ENCODE data around the gene SPAST. TPM values are rescaled to one million over a fixed set of nuclear protein-coding genes. Genes with fewer than 3 reads are reported as not detected.

SPAST gene
- total and polyA plus RNA-seq, 2 donors (not counting 1 experiment from before 2014, with no cell fraction given): 6.2 to 26.8 TPM

DNA sequence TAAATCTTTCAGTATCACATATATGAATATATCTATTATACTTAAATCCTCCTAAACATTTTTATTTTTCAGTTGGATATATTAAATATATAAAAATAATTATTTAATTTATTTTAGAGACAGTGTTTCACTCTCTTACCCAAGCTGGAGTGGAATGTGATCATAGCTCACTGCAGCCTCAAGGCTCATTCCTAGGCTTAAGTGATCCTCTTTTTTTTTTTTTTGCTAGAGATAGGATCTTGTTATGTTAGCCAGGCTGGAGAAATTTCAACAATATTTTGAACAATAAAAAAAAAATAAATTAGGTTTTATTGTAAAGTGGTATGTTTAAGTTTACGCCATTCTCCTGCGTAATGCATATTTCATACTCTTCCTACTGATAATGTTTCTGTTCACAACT, 4.2 kb downstream of the SPAST start:
- intact Hi-C loops (cut with micrococcal nuclease): no loop called here
- Histone ChIP-seq H3K27me3 (replicated peaks in 1 of 4; ENCODE audit: control extremely low read depth in 1 of 4, control insufficient read depth in 3 of 4, insufficient read depth in 4 of 4, low read length in 3 of 4) (no peaks in the 10 kb centered on the region), H3K27ac (ENCODE audit: low read length in 2 of 2) (no peak overlapping the region), H3K36me3 (replicated peaks in 1 of 2; ENCODE audit: control extremely low read depth in 1 of 2, control insufficient read depth in 1 of 2, extremely low read depth in 1 of 2, insufficient read depth in 2 of 2, low read length in 1 of 2) (peaks cover 3 to 5% of the 10 kb centered on the region in 2 experiments), H3K4me1 (ENCODE audit: control insufficient read depth in 2 of 2, insufficient read depth in 2 of 2, low read length in 2 of 2) (peaks cover 7 to 16% of the 10 kb centered on the region in 2 donors), H3K79me2 (ENCODE audit: control insufficient read depth, insufficient read depth, low read length) (peaks cover 78% of the 10 kb centered on the region), H3K9me3 (ENCODE audit: control extremely low read depth in 1 of 3, control insufficient read depth in 2 of 3, insufficient read depth in 1 of 3, low read length in 2 of 3) (no peaks in the 10 kb centered on the region), H3K4me2 (replicated peaks; ENCODE audit: low read depth, low read length, poor library complexity, severe bottlenecking) (no peak overlapping the region), H3K4me3 (ENCODE audit: control extremely low read depth in 1 of 5, extremely low read depth in 1 of 5, insufficient read depth in 1 of 5, low read depth in 2 of 5, low read length in 4 of 5) (no peak overlapping the region), H3K9ac (ENCODE audit: low read length) (no peak overlapping the region), H2AFZ (ENCODE audit: insufficient read depth, low read depth, low read length, poor library complexity, severe bottlenecking) (no peak overlapping the region), H4K20me1 (ENCODE audit: control insufficient read depth, insufficient read depth, low read length, poor library complexity, severe bottlenecking) (peaks cover 29% of the 10 kb centered on the region)
- no CpG with 5 or more reads among the region's 2 CpGs for WGBS (ENCODE audit: insufficient coverage)
- Mint-ChIP-seq H3K4me1 (peaks cover 35% of the 10 kb centered on the region), H3K27me3 (no peaks in the 10 kb centered on the region), H3K27ac (no peak overlapping the region), H3K9me3 (ENCODE audit: insufficient read depth) (no peaks in the 10 kb centered on the region), H3K4me3 (no peak overlapping the region)
- POLR2A ChIA-PET: interaction anchor here (0.7 kb wide), 1 partner anchor 138 kb away, joined by 3 read pairs; no protein-coding TSS in a partner anchor
- ATAC-seq (ENCODE audit: low read depth): no peak
- TF ChIP-seq EZH2 (IDR thresholded peaks at IDR 0.05; ENCODE audit: borderline replicate concordance, insufficient read depth, low read depth, low read length, poor library complexity, severe bottlenecking): no peak
- TF ChIP-seq CTCF (IDR thresholded peaks at IDR 0.05): no peak
- DNase-seq: no peak
- CTCF ChIA-PET: no interaction called here

- no peak overlapping the region for H2AFZ ChIP-seq (ENCODE audit: insufficient read depth, low read depth, low read length, poor library complexity, severe bottlenecking)
- intact Hi-C loops (cut with micrococcal nuclease): no loop called here
- no peaks in the 10 kb centered on the region for H3K9me3 Mint-ChIP-seq (ENCODE audit: insufficient read depth)
- no peak overlapping the region for H3K27ac ChIP-seq (ENCODE audit: low read length in 2 of 2)
- H3K4me2 ChIP-seq (replicated peaks; ENCODE audit: low read depth, low read length, poor library complexity, severe bottlenecking): no peak overlapping the region
- no peak overlapping the region for H3K27ac Mint-ChIP-seq
- ATAC-seq (ENCODE audit: low read depth): no peak
- ChIA-PET POLR2A (interaction anchor here (1.0 kb wide), 1 partner anchor 11 kb away, joined by 4 read pairs; the partner anchor contains the start of gene SPAST), CTCF (interaction anchor here (1.1 kb wide), 1 partner anchor 10 kb away, joined by 3 read pairs; no protein-coding TSS in a partner anchor)
- H3K4me3 ChIP-seq (ENCODE audit: control extremely low read depth in 1 of 5, extremely low read depth in 1 of 5, insufficient read depth in 1 of 5, low read depth in 2 of 5, low read length in 4 of 5): no peak overlapping the region
- H3K36me3 ChIP-seq (replicated peaks in 1 of 2; ENCODE audit: control extremely low read depth in 1 of 2, control insufficient read depth in 1 of 2, extremely low read depth in 1 of 2, insufficient read depth in 2 of 2, low read length in 1 of 2): peaks cover 9 to 10% of the 10 kb centered on the region in 2 experiments
- H3K9me3 ChIP-seq (ENCODE audit: control extremely low read depth in 1 of 3, control insufficient read depth in 2 of 3, insufficient read depth in 1 of 3, low read length in 2 of 3): no peaks in the 10 kb centered on the region
- WGBS (ENCODE audit: insufficient coverage): 100% methylated on average over 1 of the region's 2 CpGs
- DNase-seq: no peak
- peaks cover 95% of the 10 kb centered on the region for H3K79me2 ChIP-seq (ENCODE audit: control insufficient read depth, insufficient read depth, low read length)
- H3K27me3 Mint-ChIP-seq: no peaks in the 10 kb centered on the region
- no peak overlapping the region for H3K4me3 Mint-ChIP-seq
- H3K9ac ChIP-seq (ENCODE audit: low read length): no peak overlapping the region
- peaks cover 24% of the 10 kb centered on the region for H3K4me1 Mint-ChIP-seq
- peaks cover 5% of the 10 kb centered on the region in 2 donors for H3K4me1 ChIP-seq (ENCODE audit: control insufficient read depth in 2 of 2, insufficient read depth in 2 of 2, low read length in 2 of 2)
- peaks cover 18% of the 10 kb centered on the region for H4K20me1 ChIP-seq (ENCODE audit: control insufficient read depth, insufficient read depth, low read length, poor library complexity, severe bottlenecking)
- TF ChIP-seq CTCF (IDR thresholded peaks at IDR 0.05) (no peak), EZH2 (IDR thresholded peaks at IDR 0.05; ENCODE audit: borderline replicate concordance, insufficient read depth, low read depth, low read length, poor library complexity, severe bottlenecking) (no peak)
- H3K27me3 ChIP-seq (replicated peaks in 1 of 4; ENCODE audit: control extremely low read depth in 1 of 4, control insufficient read depth in 3 of 4, insufficient read depth in 4 of 4, low read length in 3 of 4): no peaks in the 10 kb centered on the region
Observed at GRCh38 chr2:32074134-32074506, 10.8 kb downstream of the SPAST start.
